GM12878 (cell line): ENCODE measurements around the gene SFT2D3. TPM values are rescaled to one million over a fixed set of nuclear protein-coding genes. Genes with fewer than 3 reads are reported as not detected.

ENCODE experiments used
- BMI1 ChIP-seq: fragments of 450-650 bp; IDR thresholded peaks from 2 replicates; pipeline ENCODE4 v1.6.1; 2016; ENCODE audit warnings: mild to moderate bottlenecking, moderate library complexity, borderline replicate concordance
- CEBPB ChIP-seq, 2 experiments: fragments of 150-350 bp in 1 of 2; IDR thresholded peaks; 2 replicates each; pipeline ENCODE4 v1.6.1; 2012 to 2014; ENCODE audit warnings: low read depth in 2 of 2, low read length in 2 of 2, borderline replicate concordance in 1 of 2, inconsistent platforms in 1 of 2
- EED ChIP-seq: sonication (generic); IDR thresholded peaks from 2 replicates; pipeline ENCODE4 v1.6.1; 2016; ENCODE audit warnings: antibody characterized with exemption, low read depth
- ELK1 ChIP-seq: IDR thresholded peaks from 2 replicates; pipeline ENCODE4 v1.6.1; 2012; ENCODE audit warnings: low read depth, low read length, improper control_type of control experiment
- IRF4 ChIP-seq: IDR thresholded peaks from 2 replicates; pipeline ENCODE4 v1.6.1; 2011; ENCODE audit warnings: low read depth, low read length
- NFIC ChIP-seq: IDR thresholded peaks from 2 replicates; pipeline ENCODE4 v1.6.1; 2012; ENCODE audit warnings: low read depth, mild to moderate bottlenecking, inconsistent platforms, low read length, moderate library complexity
- NR2F1 ChIP-seq: fragments of 450-650 bp; conservative IDR thresholded peaks from 2 replicates; pipeline ENCODE4 v1.6.1; 2017; ENCODE audit warnings: mild to moderate bottlenecking
- RAD21 ChIP-seq: IDR thresholded peaks from 2 replicates; pipeline ENCODE4 v1.6.1; 2011; ENCODE audit warnings: mild to moderate bottlenecking, low read depth, low read length, moderate library complexity; ENCODE audit not compliant: insufficient read depth
- WRNIP1 ChIP-seq: IDR thresholded peaks from 2 replicates; pipeline ENCODE4 v1.6.1; 2011; ENCODE audit warnings: low read depth, low read length, improper control_type of control experiment, borderline replicate concordance
- ZBED1 ChIP-seq: IDR thresholded peaks from 2 replicates; pipeline ENCODE4 v1.6.1; 2016; ENCODE audit warnings: borderline replicate concordance
- polyA plus RNA-seq, 11 experiments: library from polyadenylated mRNA; depleted of rRNA in 4 of 11; unstranded in 6 of 11; stranded (reverse) in 5 of 11; fragments of >200 nt; fragmentation: Nextera tagmentation in 4 of 11; fragmentation: Illumina TruSeq in 1 of 11; extraction: Ambion mirVana in 4 of 11; extraction: Trizol in 1 of 11; gene quantifications; 1 replicate in 1 of 11; 2 replicates in 10 of 11; pipeline versions ENCODE4 v1.2.1 to v1.2.3, GENCODE V29; 2011 to 2016; ENCODE audit warnings: inconsistent platforms in 2 of 11, missing spikeins in 2 of 11, low read depth in 1 of 11
- total RNA-seq, 4 experiments: library from RNA; depleted of rRNA in 3 of 4; stranded (reverse); fragments of >200 nt in 3 of 4; fragmentation: Illumina TruSeq in 1 of 4; extraction: Trizol in 1 of 4; gene quantifications; 2 replicates each; pipeline versions ENCODE4 v1.2.1 to v1.2.3, GENCODE V29; 2013 to 2021
- TF ChIP-seq, protein P1 (sequence below), 3 experiments: IDR thresholded peaks in 2 of 3; conservative IDR thresholded peaks in 1 of 3; 2 replicates each; pipeline ENCODE4 v1.5.1; 2011; ENCODE audit warnings: low read depth in 3 of 3, low read length in 3 of 3, mild to moderate bottlenecking in 3 of 3, control low read depth in 2 of 3, moderate library complexity in 2 of 3, inconsistent platforms in 1 of 3, mixed read lengths in 1 of 3; ENCODE audit not compliant: control insufficient read depth in 2 of 3, insufficient read depth in 1 of 3; ENCODE audit errors: extremely low read depth in 1 of 3
- TF ChIP-seq, protein P2 (sequence below): IDR thresholded peaks from 2 replicates; pipeline ENCODE4 v1.6.1; 2012; ENCODE audit warnings: mild to moderate bottlenecking, low read depth, low read length
- TF ChIP-seq, protein P3 (sequence below): fragments of 450-650 bp; IDR thresholded peaks from 2 replicates; pipeline ENCODE4 v1.6.1; 2017; ENCODE audit warnings: mild to moderate bottlenecking, moderate library complexity
- TF ChIP-seq, protein P4 (sequence below): IDR thresholded peaks from 2 replicates; pipeline ENCODE4 v1.6.1; 2011; ENCODE audit warnings: mild to moderate bottlenecking, low read depth, low read length, moderate library complexity; ENCODE audit not compliant: insufficient replicate concordance

Gene SFT2D3
- total and polyA plus RNA-seq, 10 of the 15 experiments (the other 5 are each of a cell fraction or from before 2014, with no cell fraction given), result 4.2 to 8.4 (median 6.6) TPM; not detected in 4

DNA sequence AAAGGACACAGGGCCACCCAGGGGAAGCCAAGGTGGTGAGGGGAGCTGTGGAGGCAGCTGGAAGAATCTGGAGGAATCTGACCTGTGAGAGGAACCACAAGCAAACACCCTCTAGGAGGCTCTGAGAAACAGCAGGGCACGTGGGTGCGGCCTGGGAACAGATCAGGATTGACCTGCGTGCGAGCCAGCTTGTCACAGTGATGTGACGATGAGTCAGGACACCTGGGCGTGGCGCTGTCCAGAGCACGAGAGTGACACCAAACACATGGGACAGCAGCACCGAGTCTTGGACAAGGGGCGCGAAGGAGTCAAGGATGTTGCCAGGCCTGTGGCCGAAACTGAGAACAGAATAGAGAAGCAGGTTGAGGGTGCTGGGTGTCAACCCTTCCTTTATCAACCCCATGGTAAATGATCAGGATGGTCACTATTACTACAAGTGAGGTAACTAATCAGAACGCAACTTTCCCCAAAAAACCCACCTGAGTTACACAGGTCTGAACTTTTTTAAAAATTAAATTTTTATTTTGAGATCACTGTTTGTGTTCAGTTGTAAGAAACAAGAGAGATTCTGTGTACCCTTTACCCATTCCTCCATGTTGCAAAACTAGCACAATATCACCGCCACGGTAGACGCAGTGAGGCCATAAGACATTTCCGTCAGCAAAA lies 637 bp upstream of the SFT2D3 start (continued):
- TF ChIP-seq, protein P1, sequence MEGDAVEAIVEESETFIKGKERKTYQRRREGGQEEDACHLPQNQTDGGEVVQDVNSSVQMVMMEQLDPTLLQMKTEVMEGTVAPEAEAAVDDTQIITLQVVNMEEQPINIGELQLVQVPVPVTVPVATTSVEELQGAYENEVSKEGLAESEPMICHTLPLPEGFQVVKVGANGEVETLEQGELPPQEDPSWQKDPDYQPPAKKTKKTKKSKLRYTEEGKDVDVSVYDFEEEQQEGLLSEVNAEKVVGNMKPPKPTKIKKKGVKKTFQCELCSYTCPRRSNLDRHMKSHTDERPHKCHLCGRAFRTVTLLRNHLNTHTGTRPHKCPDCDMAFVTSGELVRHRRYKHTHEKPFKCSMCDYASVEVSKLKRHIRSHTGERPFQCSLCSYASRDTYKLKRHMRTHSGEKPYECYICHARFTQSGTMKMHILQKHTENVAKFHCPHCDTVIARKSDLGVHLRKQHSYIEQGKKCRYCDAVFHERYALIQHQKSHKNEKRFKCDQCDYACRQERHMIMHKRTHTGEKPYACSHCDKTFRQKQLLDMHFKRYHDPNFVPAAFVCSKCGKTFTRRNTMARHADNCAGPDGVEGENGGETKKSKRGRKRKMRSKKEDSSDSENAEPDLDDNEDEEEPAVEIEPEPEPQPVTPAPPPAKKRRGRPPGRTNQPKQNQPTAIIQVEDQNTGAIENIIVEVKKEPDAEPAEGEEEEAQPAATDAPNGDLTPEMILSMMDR (IDR thresholded peaks at IDR 0.05 in 2 of 3, conservative IDR thresholded peaks at IDR 0.05 in 1 of 3; ENCODE audit: control insufficient read depth in 2 of 3, extremely low read depth in 1 of 3, insufficient read depth in 1 of 3, low read depth in 3 of 3, low read length in 3 of 3), result peak in 2 of 3 experiments; percentile 25 to 26; a peak in 2 of 6 replicates
- TF ChIP-seq, protein P2, sequence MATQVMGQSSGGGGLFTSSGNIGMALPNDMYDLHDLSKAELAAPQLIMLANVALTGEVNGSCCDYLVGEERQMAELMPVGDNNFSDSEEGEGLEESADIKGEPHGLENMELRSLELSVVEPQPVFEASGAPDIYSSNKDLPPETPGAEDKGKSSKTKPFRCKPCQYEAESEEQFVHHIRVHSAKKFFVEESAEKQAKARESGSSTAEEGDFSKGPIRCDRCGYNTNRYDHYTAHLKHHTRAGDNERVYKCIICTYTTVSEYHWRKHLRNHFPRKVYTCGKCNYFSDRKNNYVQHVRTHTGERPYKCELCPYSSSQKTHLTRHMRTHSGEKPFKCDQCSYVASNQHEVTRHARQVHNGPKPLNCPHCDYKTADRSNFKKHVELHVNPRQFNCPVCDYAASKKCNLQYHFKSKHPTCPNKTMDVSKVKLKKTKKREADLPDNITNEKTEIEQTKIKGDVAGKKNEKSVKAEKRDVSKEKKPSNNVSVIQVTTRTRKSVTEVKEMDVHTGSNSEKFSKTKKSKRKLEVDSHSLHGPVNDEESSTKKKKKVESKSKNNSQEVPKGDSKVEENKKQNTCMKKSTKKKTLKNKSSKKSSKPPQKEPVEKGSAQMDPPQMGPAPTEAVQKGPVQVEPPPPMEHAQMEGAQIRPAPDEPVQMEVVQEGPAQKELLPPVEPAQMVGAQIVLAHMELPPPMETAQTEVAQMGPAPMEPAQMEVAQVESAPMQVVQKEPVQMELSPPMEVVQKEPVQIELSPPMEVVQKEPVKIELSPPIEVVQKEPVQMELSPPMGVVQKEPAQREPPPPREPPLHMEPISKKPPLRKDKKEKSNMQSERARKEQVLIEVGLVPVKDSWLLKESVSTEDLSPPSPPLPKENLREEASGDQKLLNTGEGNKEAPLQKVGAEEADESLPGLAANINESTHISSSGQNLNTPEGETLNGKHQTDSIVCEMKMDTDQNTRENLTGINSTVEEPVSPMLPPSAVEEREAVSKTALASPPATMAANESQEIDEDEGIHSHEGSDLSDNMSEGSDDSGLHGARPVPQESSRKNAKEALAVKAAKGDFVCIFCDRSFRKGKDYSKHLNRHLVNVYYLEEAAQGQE, result peak; percentile 60; the same call in 1 of the 2 replicates
- TF ChIP-seq, protein P3, sequence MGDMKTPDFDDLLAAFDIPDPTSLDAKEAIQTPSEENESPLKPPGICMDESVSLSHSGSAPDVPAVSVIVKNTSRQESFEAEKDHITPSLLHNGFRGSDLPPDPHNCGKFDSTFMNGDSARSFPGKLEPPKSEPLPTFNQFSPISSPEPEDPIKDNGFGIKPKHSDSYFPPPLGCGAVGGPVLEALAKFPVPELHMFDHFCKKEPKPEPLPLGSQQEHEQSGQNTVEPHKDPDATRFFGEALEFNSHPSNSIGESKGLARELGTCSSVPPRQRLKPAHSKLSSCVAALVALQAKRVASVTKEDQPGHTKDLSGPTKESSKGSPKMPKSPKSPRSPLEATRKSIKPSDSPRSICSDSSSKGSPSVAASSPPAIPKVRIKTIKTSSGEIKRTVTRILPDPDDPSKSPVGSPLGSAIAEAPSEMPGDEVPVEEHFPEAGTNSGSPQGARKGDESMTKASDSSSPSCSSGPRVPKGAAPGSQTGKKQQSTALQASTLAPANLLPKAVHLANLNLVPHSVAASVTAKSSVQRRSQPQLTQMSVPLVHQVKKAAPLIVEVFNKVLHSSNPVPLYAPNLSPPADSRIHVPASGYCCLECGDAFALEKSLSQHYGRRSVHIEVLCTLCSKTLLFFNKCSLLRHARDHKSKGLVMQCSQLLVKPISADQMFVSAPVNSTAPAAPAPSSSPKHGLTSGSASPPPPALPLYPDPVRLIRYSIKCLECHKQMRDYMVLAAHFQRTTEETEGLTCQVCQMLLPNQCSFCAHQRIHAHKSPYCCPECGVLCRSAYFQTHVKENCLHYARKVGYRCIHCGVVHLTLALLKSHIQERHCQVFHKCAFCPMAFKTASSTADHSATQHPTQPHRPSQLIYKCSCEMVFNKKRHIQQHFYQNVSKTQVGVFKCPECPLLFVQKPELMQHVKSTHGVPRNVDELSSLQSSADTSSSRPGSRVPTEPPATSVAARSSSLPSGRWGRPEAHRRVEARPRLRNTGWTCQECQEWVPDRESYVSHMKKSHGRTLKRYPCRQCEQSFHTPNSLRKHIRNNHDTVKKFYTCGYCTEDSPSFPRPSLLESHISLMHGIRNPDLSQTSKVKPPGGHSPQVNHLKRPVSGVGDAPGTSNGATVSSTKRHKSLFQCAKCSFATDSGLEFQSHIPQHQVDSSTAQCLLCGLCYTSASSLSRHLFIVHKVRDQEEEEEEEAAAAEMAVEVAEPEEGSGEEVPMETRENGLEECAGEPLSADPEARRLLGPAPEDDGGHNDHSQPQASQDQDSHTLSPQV, result no peak; the same call in 1 of the 2 replicates
- TF ChIP-seq, protein P4, sequence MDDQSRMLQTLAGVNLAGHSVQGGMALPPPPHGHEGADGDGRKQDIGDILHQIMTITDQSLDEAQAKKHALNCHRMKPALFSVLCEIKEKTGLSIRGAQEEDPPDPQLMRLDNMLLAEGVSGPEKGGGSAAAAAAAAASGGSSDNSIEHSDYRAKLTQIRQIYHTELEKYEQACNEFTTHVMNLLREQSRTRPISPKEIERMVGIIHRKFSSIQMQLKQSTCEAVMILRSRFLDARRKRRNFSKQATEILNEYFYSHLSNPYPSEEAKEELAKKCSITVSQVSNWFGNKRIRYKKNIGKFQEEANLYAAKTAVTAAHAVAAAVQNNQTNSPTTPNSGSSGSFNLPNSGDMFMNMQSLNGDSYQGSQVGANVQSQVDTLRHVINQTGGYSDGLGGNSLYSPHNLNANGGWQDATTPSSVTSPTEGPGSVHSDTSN, result peak; percentile 82
- TF ChIP-seq NFIC (peak; percentile 78; the same call in 1 of the 2 replicates), RAD21 (no peak), IRF4 (peak; percentile 97), EED (peak; percentile 90), BMI1 (0 out of 2 replicates have a peak, but pooled peaks have one; percentile 59), WRNIP1 (no peak), CEBPB (IDR thresholded peaks at IDR 0.05; ENCODE audit: borderline replicate concordance in 1 of 2, low read depth in 2 of 2, low read length in 2 of 2) (no peak), ELK1 (no peak), ZBED1 (peak; percentile 61; the same call in 1 of the 2 replicates), NR2F1 (peak; percentile 66)
